Fibroblast of the conjunctiva (primary cell): ENCODE data around the gene SOWAHB.
"Not testable (repeated sequence)": the region's sequence is repeated elsewhere in the genome, so short reads cannot be mapped to it uniquely, and the experiment has no call there.

ENCODE experiments used
- DNase-seq: peaks from one replicate; pipeline ENCODE4 v3.0.0-alpha.2; 2010; ENCODE audit warnings: low read depth

The SOWAHB gene

GRCh38 chr4:76894537-76895255, 3.2 kb downstream of the SOWAHB start:
- no peak for DNase-seq

GRCh38 chr4:76892601-76893000, 5.3 kb downstream of the SOWAHB start:
- no peak for DNase-seq

GRCh38 chr4:76892001-76892400, 5.9 kb downstream of the SOWAHB start:
- DNase-seq = no peak

- no peak for DNase-seq
These were observed 11.0 kb downstream of the SOWAHB start for GRCh38 chr4:76886848-76887441.

- no peak for DNase-seq
These were observed 11.7 kb downstream of the SOWAHB start for GRCh38 chr4:76886214-76886613.

GRCh38 chr4:76883147-76883546, 14.8 kb downstream of the SOWAHB start:
- DNase-seq = no peak

GRCh38 chr4:76882630-76883029, 15.3 kb downstream of the SOWAHB start:
- no peak for DNase-seq

- no peak for DNase-seq
These were observed 16.6 kb downstream of the SOWAHB start for GRCh38 chr4:76881375-76881774.

GRCh38 chr4:76879731-76880364, 18.1 kb downstream of the SOWAHB start:
- no peak for DNase-seq

GRCh38 chr4:76878641-76879165, 19.2 kb downstream of the SOWAHB start:
- not testable (repeated sequence) for DNase-seq

GRCh38 chr4:76874176-76874575, 23.8 kb downstream of the SOWAHB start:
- no peak for DNase-seq

- no peak for DNase-seq
These were observed 24.4 kb downstream of the SOWAHB start for GRCh38 chr4:76873495-76873894.

GRCh38 chr4:76872556-76872955, 25.4 kb downstream of the SOWAHB start:
- no peak for DNase-seq

GRCh38 chr4:76868780-76869179, 29.2 kb downstream of the SOWAHB start:
- not testable (repeated sequence) for DNase-seq

- no peak for DNase-seq
These were observed 29.9 kb downstream of the SOWAHB start for GRCh38 chr4:76867880-76868655.

- DNase-seq = no peak
These were observed 30.6 kb downstream of the SOWAHB start for GRCh38 chr4:76867377-76867776.

- no peak for DNase-seq
These were observed 31.3 kb downstream of the SOWAHB start for GRCh38 chr4:76866641-76867040.

GRCh38 chr4:76858319-76858718, 39.6 kb downstream of the SOWAHB start:
- DNase-seq = no peak

- DNase-seq = no peak
These were observed 40.9 kb downstream of the SOWAHB start for GRCh38 chr4:76857074-76857409.

GRCh38 chr4:76856243-76857073, 41.5 kb downstream of the SOWAHB start:
- peak; percentile 50 for DNase-seq

GRCh38 chr4:76854858-76855257, 43.1 kb downstream of the SOWAHB start:
- no peak for DNase-seq

GRCh38 chr4:76851375-76851774, 46.6 kb downstream of the SOWAHB start:
- no peak for DNase-seq
